Glutamatergic neuron (in vitro differentiated cells): ENCODE results near the gene TAF13. TPM values are rescaled to one million over a fixed set of nuclear protein-coding genes. Genes with fewer than 3 reads are reported as not detected.

Source experiments
- DNase-seq: peaks from one replicate; pipeline ENCODE4 v3.0.0; 2022
- H3K27ac Mint-ChIP-seq: one replicate; pipeline ENCODE4 v1.8.0; 2020; ENCODE audit warnings: mild to moderate bottlenecking, mixed read lengths, inconsistent platforms; ENCODE audit not compliant: unreplicated experiment
- H3K27me3 Mint-ChIP-seq: one replicate; pipeline ENCODE4 v1.8.0; 2020; ENCODE audit warnings: mild to moderate bottlenecking, moderate library complexity, mixed read lengths, inconsistent platforms; ENCODE audit not compliant: unreplicated experiment
- H3K36me3 Mint-ChIP-seq: one replicate; pipeline ENCODE4 v1.8.0; 2020; ENCODE audit warnings: mild to moderate bottlenecking, mixed read lengths, inconsistent platforms; ENCODE audit not compliant: unreplicated experiment
- H3K4me1 Mint-ChIP-seq: one replicate; pipeline ENCODE4 v1.8.0; 2020; ENCODE audit warnings: mild to moderate bottlenecking, low read depth, mixed read lengths, inconsistent platforms; ENCODE audit not compliant: unreplicated experiment
- H3K4me3 Mint-ChIP-seq: one replicate; pipeline ENCODE4 v1.8.0; 2020; ENCODE audit warnings: mild to moderate bottlenecking, mixed read lengths, inconsistent platforms; ENCODE audit not compliant: unreplicated experiment
- H3K9me3 Mint-ChIP-seq: one replicate; pipeline ENCODE4 v1.8.0; 2020; ENCODE audit warnings: mild to moderate bottlenecking, moderate library complexity, mixed read lengths, inconsistent platforms; ENCODE audit not compliant: unreplicated experiment
- CTCF ChIP-seq: fragments of 200-600 bp; sonication (generic); IDR thresholded peaks from one replicate; pipeline ENCODE4 v1.5.0; 2021; ENCODE audit not compliant: partially characterized antibody, unreplicated experiment
- total RNA-seq: library from RNA; stranded (reverse); fragmentation: NEBNext Ultra II Directional; extraction: Animal tissue kit (Norgen Biotek cat#: 25700); gene quantifications from one replicate; pipeline ENCODE4 v1.2.1, GENCODE V29; 2021; ENCODE audit not compliant: unreplicated experiment

TAF13 gene
- total RNA-seq, 1 donor from 2014 or later = 66.0 TPM

GRCh38 chr1:109114342-109114674, 38.5 kb upstream of the TAF13 start:
- Mint-ChIP-seq H3K27ac (no peak overlapping the region), H3K27me3 (peaks cover 20% of the 10 kb centered on the region), H3K9me3 (peaks cover 9% of the 10 kb centered on the region), H3K4me1 (peaks cover 8% of the 10 kb centered on the region), H3K4me3 (peak overlapping the region; percentile 87), H3K36me3 (peaks cover 3% of the 10 kb centered on the region)
- no peak for TF ChIP-seq CTCF
- DNase-seq = no peak

GRCh38 chr1:109113590-109114341, 38.0 kb upstream of the TAF13 start, which contains the start of gene ELAPOR1:
TSS of gene ELAPOR1 (plus strand) at chr1:109114115. CDS start at chr1:109114184, 69 bp downstream.
- DNase-seq = peak; percentile 60
- Mint-ChIP-seq H3K27me3 (peaks cover 20% of the 10 kb centered on the region), H3K4me3 (peak within 1 kb of the TSS; percentile 87), H3K27ac (peak within 1 kb of the TSS; percentile 41), H3K36me3 (peaks cover 3% of the 10 kb centered on the region), H3K4me1 (peaks cover 8% of the 10 kb centered on the region), H3K9me3 (peaks cover 8% of the 10 kb centered on the region)
- TF ChIP-seq CTCF = no peak

GRCh38 chr1:109112652-109113285, 37.0 kb upstream of the TAF13 start:
- Mint-ChIP-seq H3K4me3 (peak overlapping the region; percentile 87), H3K27me3 (peaks cover 19% of the 10 kb centered on the region), H3K27ac (peak overlapping the region; percentile 41), H3K4me1 (peaks cover 8% of the 10 kb centered on the region), H3K36me3 (peaks cover 3% of the 10 kb centered on the region), H3K9me3 (peaks cover 4% of the 10 kb centered on the region)
- peak; percentile 98 for TF ChIP-seq CTCF
- peak; percentile 100 for DNase-seq

- Mint-ChIP-seq H3K4me3 (peak overlapping the region; percentile 87), H3K27me3 (peaks cover 19% of the 10 kb centered on the region), H3K36me3 (peaks cover 3% of the 10 kb centered on the region), H3K27ac (no peak overlapping the region), H3K4me1 (peaks cover 8% of the 10 kb centered on the region), H3K9me3 (peaks cover 4% of the 10 kb centered on the region)
- no peak for DNase-seq
- TF ChIP-seq CTCF = no peak
These were observed 36.4 kb upstream of the TAF13 start for GRCh38 chr1:109112056-109112651.
